ENCODE data around the gene AGRN. TPM values are rescaled to one million over a fixed set of nuclear protein-coding genes. Genes with fewer than 3 reads are reported as not detected.
"Not testable (repeated sequence)": the region's sequence is repeated elsewhere in the genome, so short reads cannot be mapped to it uniquely, and the experiment has no call there.

The AGRN gene
- polyA plus RNA-seq, 4 donors = 200 to 311 (median 231) TPM

DNA sequence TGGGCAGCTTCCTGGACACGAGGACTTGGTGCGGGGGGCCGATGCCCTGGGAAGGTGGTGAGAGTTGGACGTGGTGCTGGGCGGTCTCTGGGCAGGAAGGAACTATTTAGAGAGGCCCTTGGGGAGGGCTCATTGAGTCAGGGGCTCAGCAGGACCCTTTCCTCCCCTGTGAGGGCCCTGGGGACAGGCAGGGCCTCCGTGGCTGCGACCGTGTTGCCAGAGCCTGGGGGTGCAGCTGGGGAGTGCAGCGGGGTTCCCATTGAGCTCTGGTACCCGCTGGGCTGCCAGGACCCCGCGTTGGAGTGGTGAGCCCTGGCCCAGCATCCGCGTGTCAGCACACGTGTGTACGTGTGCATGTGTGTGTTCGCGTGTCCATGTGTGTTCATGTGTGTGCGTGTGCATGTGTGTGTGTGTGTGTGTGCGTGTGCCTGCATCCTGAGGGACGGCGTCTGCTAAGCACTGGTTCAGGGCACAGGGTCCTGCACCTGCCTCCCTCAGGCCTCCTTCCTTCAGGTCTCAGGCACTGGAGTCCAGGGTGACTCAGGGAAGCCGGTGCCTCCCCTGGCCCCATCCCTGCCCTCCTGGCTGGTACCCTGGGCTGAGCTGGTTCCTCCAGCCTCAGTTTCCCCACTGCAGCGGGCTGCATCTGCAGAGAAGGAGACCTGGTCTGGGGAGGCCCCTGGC lies 43.5 kb downstream of the AGRN start:
- no peak for DNase-seq (ENCODE audit: low read depth in 4 of 4, low spot score in 3 of 4)

DNA sequence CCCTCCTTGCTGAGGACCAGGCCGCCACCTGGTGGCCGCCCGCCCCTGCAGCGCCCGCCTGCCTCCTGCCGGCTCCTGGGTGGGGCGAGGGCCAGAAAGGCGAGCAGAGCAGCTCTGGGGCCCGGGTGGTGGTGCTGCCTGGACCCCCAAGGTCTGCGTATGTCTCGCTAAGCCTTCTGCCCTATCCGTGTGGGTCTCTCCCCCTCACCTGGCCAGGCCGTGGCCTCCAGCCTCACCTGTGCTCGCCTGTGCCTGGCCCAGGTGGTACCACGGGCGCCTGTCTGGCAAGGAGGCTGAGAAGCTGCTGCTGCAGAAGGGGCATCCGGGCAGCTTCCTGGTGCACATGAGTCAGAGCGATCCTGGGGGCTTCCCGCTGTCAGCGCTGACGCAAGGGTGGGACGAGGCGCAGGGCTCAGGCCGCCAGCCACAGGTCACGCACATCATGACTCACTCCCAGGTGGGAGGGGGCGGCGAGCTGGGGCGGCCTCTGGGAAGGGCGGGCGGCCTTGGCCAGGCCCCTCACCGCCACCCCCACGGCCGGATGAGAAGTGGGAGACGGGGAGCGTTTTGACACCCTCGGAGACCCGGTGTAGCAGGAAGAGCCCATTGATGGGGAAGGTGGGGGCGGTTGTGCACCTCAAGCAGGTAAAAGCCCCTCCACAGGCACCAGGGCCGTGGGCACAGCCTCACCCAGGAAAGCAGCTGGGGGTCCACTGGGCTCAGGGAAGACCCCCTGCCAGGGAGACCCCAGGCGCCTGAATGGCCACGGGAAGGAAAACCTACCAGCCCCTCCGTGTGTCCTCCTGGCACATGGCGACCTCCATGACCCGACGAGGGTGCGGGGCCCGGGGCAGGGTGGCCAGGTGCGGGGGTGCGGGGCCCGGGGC lies 44.3 kb downstream of the AGRN start:
- no peak for DNase-seq (ENCODE audit: low read depth in 4 of 4, low spot score in 3 of 4)

DNA sequence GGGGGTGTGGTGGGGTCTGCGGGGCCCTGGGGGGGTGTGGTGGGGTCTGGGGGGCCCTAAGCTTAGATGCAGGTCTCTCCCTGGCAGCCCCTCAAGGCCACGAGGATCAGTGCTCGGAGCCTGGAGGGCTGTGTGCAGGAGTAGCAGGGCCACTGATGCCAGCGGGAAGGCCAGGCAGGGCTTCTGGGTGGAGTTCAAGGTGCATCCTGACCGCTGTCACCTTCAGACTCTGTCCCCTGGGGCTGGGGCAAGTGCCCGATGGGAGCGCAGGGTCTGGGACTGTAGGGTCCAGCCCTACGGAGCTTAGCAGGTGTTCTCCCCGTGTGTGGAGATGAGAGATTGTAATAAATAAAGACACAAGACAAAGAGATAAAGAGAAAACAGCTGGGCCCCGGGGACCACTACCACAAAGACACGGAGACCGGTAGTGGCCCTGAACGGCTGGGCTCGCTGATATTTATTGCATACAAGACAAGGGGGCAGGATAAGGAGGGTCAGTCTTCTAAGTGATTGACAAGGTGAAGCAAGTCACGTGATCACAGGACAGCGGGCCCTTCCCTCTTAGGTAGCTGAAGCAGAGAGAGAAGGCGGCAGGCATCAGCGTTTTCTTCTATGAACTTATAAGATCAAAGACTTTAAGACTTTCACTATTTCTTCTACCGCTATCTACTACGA lies 45.5 kb downstream of the AGRN start:
- DNase-seq (ENCODE audit: low read depth in 4 of 4, low spot score in 3 of 4) = no peak

DNA sequence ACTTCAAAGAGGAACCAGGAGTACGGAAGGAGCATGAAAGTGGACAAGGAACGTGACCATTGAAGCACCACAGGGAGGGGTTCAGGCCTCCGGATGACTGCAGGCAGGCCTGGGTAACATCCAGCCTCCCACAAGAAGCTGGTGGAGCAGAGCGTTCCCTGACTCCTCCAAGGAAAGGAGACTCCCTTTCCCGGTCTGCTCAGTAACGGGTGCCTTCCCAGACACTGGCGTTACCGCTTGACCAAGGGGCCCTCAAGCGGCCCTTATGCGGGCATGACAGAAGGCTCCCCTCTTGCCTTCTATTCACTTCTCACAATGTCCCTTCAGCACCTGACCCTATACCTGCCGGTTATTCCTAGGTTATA lies 46.0 kb downstream of the AGRN start:
- DNase-seq (ENCODE audit: low read depth in 4 of 4, low spot score in 3 of 4) = not testable (repeated sequence)

GRCh38 chr1:1066403-1067283 lies 46.7 kb downstream of the AGRN start:
- DNase-seq (ENCODE audit: low read depth in 4 of 4, low spot score in 3 of 4) = no peak

DNA sequence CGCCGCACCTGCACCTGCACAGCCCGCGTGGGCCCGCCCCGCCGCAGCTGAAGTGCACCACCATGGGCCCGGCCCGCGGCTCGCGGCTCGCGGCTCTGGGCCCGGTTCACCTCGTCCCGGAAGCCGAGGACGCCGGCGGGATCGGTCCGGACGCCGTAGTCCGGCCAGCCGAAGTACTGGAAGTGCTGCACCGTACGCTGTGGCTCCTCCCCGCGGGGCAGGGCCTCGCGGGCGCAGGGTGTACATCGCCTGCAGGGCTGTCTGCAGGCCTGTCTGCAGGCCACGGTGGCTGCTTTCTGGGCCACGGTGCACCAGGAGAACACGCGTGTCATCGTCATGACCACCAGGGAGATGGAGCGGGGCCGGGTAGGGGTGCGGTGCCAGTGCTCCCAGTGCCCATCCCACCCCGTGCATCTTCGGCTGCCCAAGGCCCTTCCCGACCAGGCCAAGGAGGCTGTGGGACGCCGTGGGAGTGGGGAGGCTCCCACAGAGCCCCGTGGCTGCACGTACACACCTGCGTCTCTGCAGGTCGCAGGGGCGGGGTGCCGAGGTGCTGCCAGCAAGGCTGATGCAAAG lies 47.5 kb downstream of the AGRN start:
- no peak for DNase-seq (ENCODE audit: low read depth in 4 of 4, low spot score in 3 of 4)

- DNase-seq (ENCODE audit: low read depth in 4 of 4, low spot score in 3 of 4) = no peak
These were observed 48.1 kb downstream of the AGRN start for GRCh38 chr1:1067860-1068516.

- no peak for DNase-seq (ENCODE audit: low read depth in 4 of 4, low spot score in 3 of 4)
These were observed 48.7 kb downstream of the AGRN start for GRCh38 chr1:1068517-1069055.

- DNase-seq (ENCODE audit: low read depth in 4 of 4, low spot score in 3 of 4) = peak in 1 of 4 donors; percentile 71
These were observed 49.3 kb downstream of the AGRN start for GRCh38 chr1:1069056-1069710.

DNA sequence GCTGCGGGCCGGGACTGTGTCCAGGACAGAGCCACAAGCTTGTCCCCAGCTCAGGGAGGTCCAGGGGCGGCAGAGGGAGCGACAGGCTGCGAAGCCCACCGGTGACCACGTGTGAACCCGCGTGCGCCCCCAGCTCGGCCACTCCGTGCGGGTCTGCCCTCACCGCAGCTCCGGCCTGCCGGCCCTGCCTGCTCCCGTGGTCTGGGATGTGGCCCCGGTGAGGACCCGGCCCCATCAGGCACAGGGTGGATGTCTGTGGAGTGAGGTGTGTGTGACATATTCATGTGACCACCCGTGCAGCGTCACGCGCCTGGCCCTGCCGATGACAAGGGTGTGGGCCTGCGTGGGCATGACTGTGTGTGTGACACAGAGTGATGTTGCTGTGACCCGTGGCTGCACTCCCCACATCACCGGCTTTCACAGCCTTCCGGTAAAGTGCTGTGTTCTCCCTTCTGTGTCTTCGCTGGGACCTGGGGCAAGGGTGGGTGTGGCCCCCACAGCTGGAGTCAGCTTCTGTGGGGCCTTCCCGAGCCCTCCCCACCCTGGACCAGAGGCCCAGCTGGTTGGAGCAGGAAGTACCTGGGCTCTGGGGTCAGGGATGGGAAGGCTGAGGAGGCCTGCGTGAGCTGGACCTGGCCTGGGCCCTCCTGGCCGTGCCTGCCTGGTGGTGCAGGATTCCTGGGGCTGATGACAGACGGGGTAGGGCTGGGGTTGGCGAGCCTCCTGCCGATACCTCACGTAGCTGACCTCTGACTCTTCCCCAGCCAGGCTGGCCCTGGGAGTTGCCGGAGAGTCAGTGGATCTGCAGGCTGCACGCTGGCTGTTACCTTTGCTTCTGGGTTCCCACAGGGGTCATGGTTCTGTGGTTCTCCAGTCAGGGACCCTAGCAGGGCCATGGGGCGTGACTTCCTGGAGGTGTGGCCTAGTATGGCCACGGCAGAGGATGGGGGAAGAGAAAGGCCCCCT lies 50.1 kb downstream of the AGRN start:
- DNase-seq (ENCODE audit: low read depth in 4 of 4, low spot score in 3 of 4) = no peak

DNA sequence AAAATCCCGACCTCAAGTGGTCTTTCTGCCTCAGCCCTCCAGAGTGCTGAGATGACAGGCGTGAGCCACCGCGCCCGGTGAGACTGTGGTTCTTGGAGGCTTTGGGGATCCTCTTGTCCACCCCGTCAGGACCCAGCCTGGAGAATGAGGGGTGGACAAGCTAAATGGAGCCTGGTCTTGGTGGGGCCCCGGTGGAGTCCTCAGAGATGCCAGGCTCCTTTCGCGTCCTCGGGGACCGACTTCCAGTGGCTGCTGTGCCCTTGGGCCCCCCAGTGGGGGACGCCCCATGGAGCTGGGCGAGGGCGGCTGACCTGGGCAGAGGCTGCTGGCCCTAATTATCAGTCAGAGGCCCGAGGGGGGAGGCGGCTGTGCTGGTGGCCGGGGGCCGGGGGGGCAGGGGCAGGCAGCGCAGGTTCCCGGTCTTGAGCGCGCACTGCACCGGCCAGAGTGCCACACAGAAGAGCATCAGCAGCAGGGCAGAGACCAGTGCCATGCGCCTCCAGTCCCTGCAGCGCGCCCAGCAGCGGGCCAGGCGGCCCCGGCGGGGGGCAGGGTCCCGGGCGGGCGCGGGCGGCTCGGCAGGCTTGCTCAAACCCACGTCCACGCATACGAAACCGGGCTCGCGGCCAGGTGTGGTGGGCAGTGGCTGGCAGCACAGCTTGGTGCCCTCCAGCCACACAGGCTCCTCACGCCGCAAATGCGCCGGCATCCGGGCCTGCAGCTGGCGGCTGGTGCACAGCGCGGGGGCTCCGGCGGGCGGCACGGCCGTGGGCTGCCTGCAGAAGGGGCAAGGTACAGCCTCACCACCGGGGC lies 51.8 kb downstream of the AGRN start:
- DNase-seq (ENCODE audit: low read depth in 4 of 4, low spot score in 3 of 4) = no peak

- no peak for DNase-seq (ENCODE audit: low read depth in 4 of 4, low spot score in 3 of 4)
These were observed 52.5 kb downstream of the AGRN start for GRCh38 chr1:1072299-1072848.

- no peak for DNase-seq (ENCODE audit: low read depth in 4 of 4, low spot score in 3 of 4)
These were observed 53.2 kb downstream of the AGRN start for GRCh38 chr1:1072849-1073742.

- DNase-seq (ENCODE audit: low read depth in 4 of 4, low spot score in 3 of 4) = no peak
These were observed 54.0 kb downstream of the AGRN start, which contains the start of gene RNF223 for GRCh38 chr1:1073743-1074587. Gene RNF223 (minus strand): TSS chr1:1074306. CDS start chr1:1072566, 1,740 bp downstream.

Measured in right renal pelvis (tissue), 4 donors.